PC-3 (cell line): ENCODE measurements around the gene CD99. TPM values are rescaled to one million over a fixed set of nuclear protein-coding genes. Genes with fewer than 3 reads are reported as not detected.

Source experiments
- ATAC-seq: fragments of 200-7000 bp; cut with Tn5 transposase; 2 replicates; pipeline ENCODE4 v1.9.1; 2020; ENCODE audit warnings: mild to moderate bottlenecking, moderate library complexity
- BruUV-seq: library from RNA; stranded (reverse); fragments of 400-500 nt; replicated peaks from 2 replicates; lab custom pipeline; 2021; lab: Mats Ljungman, UMichigan
- CTCF ChIA-PET: fragments of 300-600 bp; sonication (Branson Sonifier 250); formaldehyde crosslinking; loops from one replicate; lab custom pipeline; 2022; ENCODE audit warnings: antibody characterized with exemption; lab: Charles Lee
- POLR2A ChIA-PET: fragments of 300-600 bp; sonication (Branson Sonifier 250); formaldehyde crosslinking; loops from one replicate; lab custom pipeline; 2022; ENCODE audit warnings: antibody characterized with exemption; ENCODE audit not compliant: unreplicated experiment; lab: Charles Lee
- DNase-seq: peaks from one replicate; pipeline ENCODE4 v3.0.0-alpha.2; 2015
- H2AFZ ChIP-seq: fragments of 300-600 bp; sonication (generic); 2 replicates; pipeline ENCODE4 v1.6.0; 2016; ENCODE audit warnings: antibody characterized with exemption, low read length
- H3F3A ChIP-seq: fragments of 300-600 bp; sonication (generic); one replicate; pipeline ENCODE4 v1.6.0; 2017; ENCODE audit warnings: antibody characterized with exemption, low read length, control low read depth, mild to moderate bottlenecking; ENCODE audit not compliant: unreplicated experiment
- H3K27ac ChIP-seq: fragments of 300-600 bp; sonication (generic); 2 replicates; pipeline ENCODE4 v1.5.1; 2016; ENCODE audit warnings: mild to moderate bottlenecking, low read length
- H3K27me3 ChIP-seq: fragments of 300-600 bp; sonication (generic); 2 replicates; pipeline ENCODE4 v1.6.1; 2016; ENCODE audit warnings: low read length, mixed read lengths
- H3K36me3 ChIP-seq: fragments of 300-600 bp; sonication (generic); 2 replicates; pipeline ENCODE4 v1.6.1; 2016; ENCODE audit warnings: low read depth, mixed run types, low read length, mixed read lengths
- H3K4me1 ChIP-seq: fragments of 300-600 bp; sonication (generic); 2 replicates; pipeline ENCODE4 v1.5.1; 2016; ENCODE audit warnings: low read length; ENCODE audit not compliant: insufficient read depth
- H3K4me2 ChIP-seq: fragments of 300-600 bp; sonication (generic); 2 replicates; pipeline ENCODE4 v1.6.0; 2016; ENCODE audit warnings: low read length
- H3K4me3 ChIP-seq: fragments of 300-600 bp; sonication (generic); 2 replicates; pipeline ENCODE4 v1.5.1; 2016; ENCODE audit warnings: mild to moderate bottlenecking, low read length, mixed read lengths
- H3K79me2 ChIP-seq: fragments of 300-600 bp; sonication (generic); 2 replicates; pipeline ENCODE4 v1.6.1; 2017; ENCODE audit warnings: low read length, mixed read lengths
- H3K9ac ChIP-seq: fragments of 300-600 bp; sonication (generic); 2 replicates; pipeline ENCODE4 v1.6.0; 2016; ENCODE audit warnings: mild to moderate bottlenecking, low read length
- H3K9me2 ChIP-seq: fragments of 300-600 bp; sonication (generic); replicated peaks from 2 replicates; pipeline ENCODE4 v1.6.1; 2016; ENCODE audit warnings: mixed run types, low read length, mixed read lengths
- H3K9me3 ChIP-seq: fragments of 300-600 bp; sonication (generic); 2 replicates; pipeline ENCODE4 v1.6.1; 2016; ENCODE audit warnings: low read length, mixed read lengths
- H4K20me1 ChIP-seq: fragments of 300-600 bp; sonication (generic); 2 replicates; pipeline ENCODE4 v1.6.1; 2016; ENCODE audit warnings: low read length, mixed read lengths
- CTCF ChIP-seq: fragments of 300-600 bp; sonication (generic); conservative IDR thresholded peaks from 2 replicates; pipeline ENCODE4 v1.5.1; 2017; ENCODE audit warnings: antibody characterized with exemption, low read depth, mild to moderate bottlenecking, low read length
- EZH2 ChIP-seq: fragments of 300-600 bp; sonication (generic); IDR thresholded peaks from one replicate; pipeline ENCODE4 v1.6.1; 2017; ENCODE audit warnings: antibody characterized with exemption, mild to moderate bottlenecking, low read length; ENCODE audit not compliant: unreplicated experiment
- EZH2phosphoT487 ChIP-seq: fragments of 300-600 bp; sonication (generic); IDR thresholded peaks from 2 replicates; pipeline ENCODE4 v1.6.1; 2018; ENCODE audit warnings: mild to moderate bottlenecking, antibody characterized with exemption, low read length, borderline replicate concordance
- intact Hi-C: fragments of 100-400 bp; cut with micrococcal nuclease; formaldehyde crosslinking; loops from 2 replicates; pipeline ENCODE4 v1.9.0; 2023
- total RNA-seq: library from RNA; depleted of rRNA; stranded (reverse); fragments of >200 nt; gene quantifications from 2 replicates; pipeline ENCODE4 v1.2.3, GENCODE V29; 2014; rRNA removed

The CD99 gene
- total RNA-seq, 1 experiment from 2014 or later: 202 TPM

DNA sequence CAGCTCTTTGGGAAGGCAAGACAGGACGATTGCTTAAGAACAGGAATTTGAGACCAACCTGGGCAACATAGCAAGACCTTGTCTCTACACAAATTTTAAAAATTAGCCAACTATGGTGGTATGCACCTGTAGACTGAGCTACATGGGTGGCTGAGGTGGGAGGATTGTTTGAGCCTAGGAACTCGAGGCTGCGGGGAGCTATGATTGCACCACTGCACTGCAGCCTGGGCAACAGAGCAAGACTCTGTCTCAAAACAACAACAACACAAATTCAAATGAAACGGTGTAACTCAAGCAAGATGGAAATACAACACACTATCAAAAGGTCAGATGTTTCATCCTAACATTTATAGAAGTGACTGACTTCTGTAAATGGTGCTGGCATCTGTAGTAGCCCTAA lies 97.9 kb downstream of the CD99 start:
- Histone ChIP-seq H3K36me3 (no peaks in the 10 kb centered on the region), H3K27me3 (peaks cover 7% of the 10 kb centered on the region; the same call in 1 of the 2 replicates), H4K20me1 (no peaks in the 10 kb centered on the region), H3K9me2 (no peaks in the 10 kb centered on the region), H3K4me3 (no peak overlapping the region), H2AFZ (no peak overlapping the region), H3K4me1 (no peaks in the 10 kb centered on the region), H3K27ac (no peak overlapping the region), H3K9me3 (no peaks in the 10 kb centered on the region), H3K9ac (no peak overlapping the region), H3K4me2 (no peak overlapping the region), H3K79me2 (no peaks in the 10 kb centered on the region), H3F3A (no peaks in the 10 kb centered on the region)
- CTCF ChIA-PET: no interaction called here
- TF ChIP-seq CTCF (no peak), EZH2phosphoT487 (no peak), EZH2 (no peak)
- POLR2A ChIA-PET: no interaction called here
- ATAC-seq: no peak
- DNase-seq: no peak
- no TSS peak for BruUV-seq
- intact Hi-C loops: no loop called here

DNA sequence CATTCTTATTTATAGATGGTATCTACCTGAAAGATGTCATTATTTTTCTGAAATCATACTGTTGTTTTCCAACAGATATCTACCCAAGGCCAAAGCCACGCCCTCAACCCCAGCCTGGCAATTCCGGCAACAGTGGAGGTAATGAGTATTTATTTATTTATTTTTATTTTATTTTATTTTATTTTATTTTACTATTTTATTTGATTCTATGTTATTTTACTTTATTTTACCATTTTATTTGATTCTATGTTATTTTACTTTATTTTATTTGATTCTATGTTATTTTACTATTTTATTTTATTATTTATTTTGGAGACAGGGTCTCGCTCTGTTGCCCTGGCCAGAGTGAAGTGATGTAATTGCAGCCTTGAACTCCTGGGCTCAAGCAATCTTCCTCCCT lies 98.5 kb downstream of the CD99 start:
- H3K4me1 ChIP-seq: no peaks in the 10 kb centered on the region
- ATAC-seq (no peak), DNase-seq (no peak)
- H3K9ac ChIP-seq: no peak overlapping the region
- no peaks in the 10 kb centered on the region for H4K20me1 ChIP-seq
- H3K27ac ChIP-seq: no peak overlapping the region
- H3K79me2 ChIP-seq: no peaks in the 10 kb centered on the region
- H3K27me3 ChIP-seq: peaks cover 7% of the 10 kb centered on the region; the same call in 1 of the 2 replicates
- no TSS peak for BruUV-seq
- H3K4me3 ChIP-seq: no peak overlapping the region
- H3F3A ChIP-seq: no peaks in the 10 kb centered on the region
- ChIA-PET POLR2A (no interaction called here), CTCF (no interaction called here)
- no peak overlapping the region for H2AFZ ChIP-seq
- no peaks in the 10 kb centered on the region for H3K36me3 ChIP-seq
- H3K9me2 ChIP-seq: no peaks in the 10 kb centered on the region
- no peak for TF ChIP-seq EZH2
- no peak for TF ChIP-seq CTCF
- no peak for TF ChIP-seq EZH2phosphoT487
- no peaks in the 10 kb centered on the region for H3K9me3 ChIP-seq
- no peak overlapping the region for H3K4me2 ChIP-seq
- intact Hi-C loops: no loop called here

Other genes starting within 250 kb of the CD99 start
- 11.5 and 13.8 TPM in 2 replicates for gene DHRSX, start 190.3 kb upstream of the CD99 start, total RNA-seq
- gene ZBED1, start 190.3 kb upstream of the CD99 start, total RNA-seq: 14.2 and 15.9 TPM in 2 replicates
- gene XG, start 60.7 kb downstream of the CD99 start, total RNA-seq: not detected in 2 replicates
- gene GYG2, start 137.6 kb downstream of the CD99 start, total RNA-seq: 0.58 and 1.7 TPM in 2 replicates
- gene ARSD, start 238.0 kb downstream of the CD99 start, total RNA-seq: 13.8 and 26.7 TPM in 2 replicates